Suprapubic skin (tissue), 4 donors: ENCODE results near the gene ITPKB. TPM values are rescaled to one million over a fixed set of nuclear protein-coding genes. Genes with fewer than 3 reads are reported as not detected.

Experiments used
- DNase-seq, 2 donors: peaks; one replicate each; pipeline ENCODE4 v3.0.0-alpha.2; 2019; ENCODE audit warnings: low spot score in 2 of 2
- H3K27ac ChIP-seq: fragments of 200-600 bp; sonication (generic); one replicate; pipeline ENCODE4 v1.5.1; 2019
- H3K27me3 ChIP-seq: fragments of 200-600 bp; sonication (generic); one replicate; pipeline ENCODE4 v1.5.1; 2019
- H3K36me3 ChIP-seq: fragments of 200-600 bp; sonication (generic); one replicate; pipeline ENCODE4 v1.5.1; 2019
- H3K4me1 ChIP-seq: fragments of 200-600 bp; sonication (generic); one replicate; pipeline ENCODE4 v1.5.1; 2019
- H3K4me3 ChIP-seq: fragments of 200-600 bp; sonication (generic); one replicate; pipeline ENCODE4 v1.5.1; 2019; ENCODE audit warnings: mild to moderate bottlenecking
- H3K9me3 ChIP-seq: fragments of 200-600 bp; sonication (generic); one replicate; pipeline ENCODE4 v1.5.1; 2019
- EP300 ChIP-seq: sonication (generic); formaldehyde crosslinking; IDR thresholded peaks from one replicate; pipeline ENCODE4 v1.6.1; 2017; ENCODE audit warnings: antibody characterized with exemption
- POLR2A ChIP-seq, 2 donors: fragments of 450-650 bp; IDR thresholded peaks; one replicate each; pipeline ENCODE4 v1.6.1; 2017; ENCODE audit warnings: antibody characterized with exemption in 2 of 2, mild to moderate bottlenecking in 2 of 2, moderate library complexity in 2 of 2
- POLR2AphosphoS5 ChIP-seq, 3 donors: sonication (generic); formaldehyde crosslinking; IDR thresholded peaks; one replicate each; pipeline ENCODE4 v1.6.1; 2017; ENCODE audit warnings: antibody characterized with exemption in 3 of 3
- WGBS: methylation state at CpG from one replicate; pipeline ENCODE4 v1.1.5; 2018; 5-methylcytosine and 5-hydroxymethylcytosine counted together
- total RNA-seq, 4 donors: library from RNA; depleted of rRNA; stranded (reverse); fragments of >200 nt; gene quantifications; one replicate each; pipeline ENCODE4 v1.1.0, GENCODE V29; 2016
- TF ChIP-seq, protein P1 (sequence below), 2 donors: fragments of 200-600 bp in 1 of 2; fragments of 450-650 bp in 1 of 2; sonication (generic) in 1 of 2; IDR thresholded peaks; one replicate each; pipeline ENCODE4 v1.5.1; 2016 to 2019; ENCODE audit warnings: antibody characterized with exemption in 2 of 2, mild to moderate bottlenecking in 1 of 2, moderate library complexity in 1 of 2

Gene ITPKB
- total RNA-seq, 4 donors from 2014 or later = 31.0 to 39.0 (median 35.3) TPM

GRCh38 chr1:226764533-226764932 lies 25.5 kb upstream of the ITPKB start:
- Histone ChIP-seq H3K9me3 (no peaks in the 10 kb centered on the region), H3K36me3 (no peaks in the 10 kb centered on the region), H3K4me1 (no peaks in the 10 kb centered on the region), H3K27ac (no peak overlapping the region), H3K27me3 (no peaks in the 10 kb centered on the region), H3K4me3 (no peak overlapping the region)
- TF ChIP-seq POLR2A (IDR thresholded peaks at IDR 0.05) = no peak
- TF ChIP-seq, protein P1, sequence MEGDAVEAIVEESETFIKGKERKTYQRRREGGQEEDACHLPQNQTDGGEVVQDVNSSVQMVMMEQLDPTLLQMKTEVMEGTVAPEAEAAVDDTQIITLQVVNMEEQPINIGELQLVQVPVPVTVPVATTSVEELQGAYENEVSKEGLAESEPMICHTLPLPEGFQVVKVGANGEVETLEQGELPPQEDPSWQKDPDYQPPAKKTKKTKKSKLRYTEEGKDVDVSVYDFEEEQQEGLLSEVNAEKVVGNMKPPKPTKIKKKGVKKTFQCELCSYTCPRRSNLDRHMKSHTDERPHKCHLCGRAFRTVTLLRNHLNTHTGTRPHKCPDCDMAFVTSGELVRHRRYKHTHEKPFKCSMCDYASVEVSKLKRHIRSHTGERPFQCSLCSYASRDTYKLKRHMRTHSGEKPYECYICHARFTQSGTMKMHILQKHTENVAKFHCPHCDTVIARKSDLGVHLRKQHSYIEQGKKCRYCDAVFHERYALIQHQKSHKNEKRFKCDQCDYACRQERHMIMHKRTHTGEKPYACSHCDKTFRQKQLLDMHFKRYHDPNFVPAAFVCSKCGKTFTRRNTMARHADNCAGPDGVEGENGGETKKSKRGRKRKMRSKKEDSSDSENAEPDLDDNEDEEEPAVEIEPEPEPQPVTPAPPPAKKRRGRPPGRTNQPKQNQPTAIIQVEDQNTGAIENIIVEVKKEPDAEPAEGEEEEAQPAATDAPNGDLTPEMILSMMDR (IDR thresholded peaks at IDR 0.05) = no peak
- no peak for DNase-seq
- 90% methylated on average over 2 of the region's 2 CpGs for WGBS

DNA sequence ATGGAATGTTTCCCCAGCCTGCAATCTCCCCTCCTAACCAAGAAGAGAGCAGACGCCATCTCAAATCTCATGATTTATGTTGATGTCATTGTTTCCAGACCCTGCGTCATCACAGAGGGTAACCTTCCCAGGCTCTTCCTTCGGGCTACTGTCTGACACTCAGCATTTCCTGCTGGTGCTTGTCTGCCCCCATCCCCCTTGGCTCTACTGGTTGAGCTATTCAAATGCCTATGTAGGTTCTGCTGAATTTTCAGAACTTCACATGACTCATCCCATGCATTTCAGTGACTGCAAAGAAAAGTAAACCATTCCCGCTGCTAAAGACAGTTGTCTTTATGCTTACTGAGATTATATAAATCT lies 24.8 kb upstream of the ITPKB start:
- H3K36me3 ChIP-seq = no peaks in the 10 kb centered on the region
- TF ChIP-seq, protein P1 (IDR thresholded peaks at IDR 0.05) = no peak
- TF ChIP-seq POLR2A (IDR thresholded peaks at IDR 0.05) (no peak), POLR2AphosphoS5 (IDR thresholded peaks at IDR 0.05) (no peak), EP300 (no peak)
- no peaks in the 10 kb centered on the region for H3K4me1 ChIP-seq
- WGBS = 33% methylated on average over 4 of the region's 4 CpGs
- H3K9me3 ChIP-seq = no peaks in the 10 kb centered on the region
- H3K4me3 ChIP-seq = no peak overlapping the region
- no peaks in the 10 kb centered on the region for H3K27me3 ChIP-seq
- H3K27ac ChIP-seq = no peak overlapping the region
- DNase-seq = no peak

- H3K36me3 ChIP-seq = no peaks in the 10 kb centered on the region
- H3K4me3 ChIP-seq = no peak overlapping the region
- no peaks in the 10 kb centered on the region for H3K4me1 ChIP-seq
- no peak overlapping the region for H3K27ac ChIP-seq
- H3K9me3 ChIP-seq = no peaks in the 10 kb centered on the region
- no peak for DNase-seq
- no peaks in the 10 kb centered on the region for H3K27me3 ChIP-seq
- 81% methylated on average over 7 of the region's 7 CpGs for WGBS
- TF ChIP-seq POLR2A (IDR thresholded peaks at IDR 0.05) (no peak), POLR2AphosphoS5 (IDR thresholded peaks at IDR 0.05) (no peak), EP300 (no peak)
- TF ChIP-seq, protein P1 (IDR thresholded peaks at IDR 0.05) = no peak
These were observed 24.2 kb upstream of the ITPKB start for GRCh38 chr1:226762988-226763904.

GRCh38 chr1:226762055-226762454 lies 23.0 kb upstream of the ITPKB start:
- Histone ChIP-seq H3K27ac (no peak overlapping the region), H3K9me3 (no peaks in the 10 kb centered on the region), H3K36me3 (no peaks in the 10 kb centered on the region), H3K27me3 (no peaks in the 10 kb centered on the region), H3K4me3 (no peak overlapping the region), H3K4me1 (no peaks in the 10 kb centered on the region)
- TF ChIP-seq EP300 = no peak
- no peak for TF ChIP-seq POLR2A (IDR thresholded peaks at IDR 0.05)
- 83% methylated on average over 4 of the region's 4 CpGs for WGBS
- DNase-seq = no peak

DNA sequence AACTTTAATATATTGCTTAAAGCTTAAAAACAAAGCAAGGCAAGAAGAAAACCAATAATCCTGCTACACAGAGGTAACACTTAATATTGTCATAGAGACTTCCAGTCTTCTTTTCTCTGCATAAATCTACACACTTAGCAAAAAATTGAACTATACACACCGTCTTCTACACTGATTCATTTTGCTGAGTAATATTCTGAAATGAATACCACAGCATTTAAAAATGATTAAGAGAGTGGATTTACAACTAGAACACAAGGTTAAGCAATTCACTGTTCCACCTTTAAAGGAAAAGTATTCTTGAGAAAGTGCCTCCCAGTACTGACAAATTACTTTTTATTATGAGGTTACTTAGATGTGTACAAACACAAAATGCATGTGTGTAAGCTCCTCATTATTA lies 22.2 kb upstream of the ITPKB start:
- H3K4me1 ChIP-seq = no peaks in the 10 kb centered on the region
- TF ChIP-seq POLR2AphosphoS5 (IDR thresholded peaks at IDR 0.05) (no peak), POLR2A (IDR thresholded peaks at IDR 0.05) (no peak)
- 30% methylated on average over 1 of the region's 1 CpG for WGBS

DNA sequence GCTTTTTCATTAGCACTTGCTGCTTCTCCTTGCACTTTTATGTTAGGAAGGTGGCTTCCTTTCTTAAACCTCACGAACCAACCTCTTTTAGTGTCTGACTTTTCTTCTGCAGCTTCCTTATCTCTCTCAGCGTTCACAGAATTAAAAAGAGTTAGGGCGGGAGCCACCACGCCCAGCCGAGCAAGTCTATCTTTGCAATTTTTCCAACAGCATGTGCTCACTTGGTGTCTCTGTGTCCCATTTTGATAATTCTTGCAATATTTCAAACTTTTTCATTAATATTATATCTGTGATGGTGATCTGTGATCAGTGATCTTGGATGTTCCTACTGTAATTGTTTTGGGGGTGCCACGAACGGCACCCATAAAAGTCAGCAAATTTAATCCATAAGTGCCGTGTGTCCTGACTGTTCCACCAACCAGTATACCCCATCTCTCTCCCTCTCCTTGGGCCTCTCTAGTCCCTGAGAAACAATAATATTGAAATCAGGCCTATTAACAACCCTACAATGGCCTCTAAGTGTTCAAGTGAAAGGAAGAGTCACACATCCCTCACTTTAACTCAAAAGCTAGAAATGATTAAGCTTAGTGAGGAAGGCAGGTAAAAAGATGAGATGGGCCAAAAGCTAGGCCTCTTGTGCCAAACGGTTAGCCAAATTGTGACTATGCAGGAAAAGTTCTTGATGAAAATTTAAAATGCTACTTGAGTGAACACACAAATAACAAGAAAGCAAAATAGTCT lies 15.9 kb upstream of the ITPKB start:
- no peak overlapping the region for H3K27ac ChIP-seq
- TF ChIP-seq POLR2A (IDR thresholded peaks at IDR 0.05) (no peak), POLR2AphosphoS5 (IDR thresholded peaks at IDR 0.05) (no peak), EP300 (no peak)
- TF ChIP-seq, protein P1 (IDR thresholded peaks at IDR 0.05) = no peak
- WGBS = 70% methylated on average over 9 of the region's 9 CpGs

More for the DNA sequence above, 22.2 kb upstream of the ITPKB start:
- no peaks in the 10 kb centered on the region for H3K36me3 ChIP-seq
- no peaks in the 10 kb centered on the region for H3K27me3 ChIP-seq
- H3K27ac ChIP-seq = no peak overlapping the region
- H3K9me3 ChIP-seq = no peaks in the 10 kb centered on the region
- no peak overlapping the region for H3K4me3 ChIP-seq
- DNase-seq = no peak

More for the DNA sequence above, 15.9 kb upstream of the ITPKB start:
- H3K36me3 ChIP-seq = no peaks in the 10 kb centered on the region
- DNase-seq = no peak
- no peaks in the 10 kb centered on the region for H3K27me3 ChIP-seq
- H3K4me1 ChIP-seq = no peaks in the 10 kb centered on the region
- H3K4me3 ChIP-seq = no peak overlapping the region
- H3K9me3 ChIP-seq = no peaks in the 10 kb centered on the region
